ENCODE results near the gene BACE2.
"Not testable (repeated sequence)": the region's sequence is repeated elsewhere in the genome, so short reads cannot be mapped to it uniquely, and the experiment has no call there.

BACE2 gene

DNA sequence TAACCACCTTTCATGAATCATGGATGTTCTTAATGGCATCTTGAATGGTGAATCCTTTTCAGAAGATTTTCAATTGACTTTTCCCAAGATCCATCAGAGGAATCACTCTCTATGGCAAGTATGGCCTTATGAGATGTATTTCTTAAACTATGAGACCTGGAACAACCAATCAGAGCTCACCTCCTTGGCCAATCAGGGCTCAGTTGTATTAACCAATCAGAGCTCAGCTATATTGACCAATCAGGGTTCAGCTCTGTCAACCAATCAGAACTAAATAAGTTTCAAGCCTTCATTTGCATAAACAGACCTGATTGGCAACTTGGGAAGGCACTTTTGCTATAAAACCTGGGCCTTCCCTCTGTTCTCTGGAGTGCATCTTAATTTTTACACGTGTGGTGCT, 135.0 kb downstream of the BACE2 start:
- H3K27ac ChIP-seq (ENCODE audit: low read depth, low read length, severe bottlenecking), result no peak overlapping the region

DNA sequence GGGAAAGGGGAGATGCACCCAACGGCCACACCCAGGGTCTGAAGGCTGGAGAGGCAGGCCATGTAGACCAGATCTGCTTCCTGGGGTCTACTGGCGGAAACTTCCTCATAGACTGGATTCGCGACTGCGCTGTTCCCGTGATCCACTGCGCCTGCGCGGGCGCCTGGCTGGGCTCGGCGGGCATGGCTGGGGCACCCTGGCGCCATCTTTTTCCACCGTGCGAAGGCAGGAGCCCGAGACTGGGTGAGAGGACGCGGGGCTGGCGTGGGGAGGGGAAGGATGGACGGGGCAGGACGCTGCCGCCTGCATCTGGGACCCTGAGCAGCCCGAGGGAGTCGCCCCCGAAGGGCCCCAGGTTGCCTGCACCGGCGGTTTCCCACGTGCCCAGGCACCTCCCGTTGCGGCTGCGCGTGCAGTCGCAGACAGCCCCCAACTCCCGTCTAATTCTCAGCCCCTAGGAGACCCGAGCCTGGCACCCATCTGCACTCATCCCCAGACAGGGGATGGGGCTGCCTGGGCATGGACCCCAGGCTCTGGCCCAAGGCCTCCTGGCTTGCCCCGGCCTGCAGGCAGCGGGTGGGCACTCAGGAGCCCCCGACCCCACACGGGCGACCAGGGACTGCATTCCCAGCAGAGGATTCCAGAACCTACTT, 136.2 kb downstream of the BACE2 start:
- no peaks in the 10 kb centered on the region for H3K36me3 ChIP-seq (ENCODE audit: control insufficient read depth, insufficient read depth, low read length)
- H3K4me1 ChIP-seq (ENCODE audit: control insufficient read depth, insufficient read depth, low read length, poor library complexity, severe bottlenecking), result no peaks in the 10 kb centered on the region
- 92 to 96% methylated on average over 27 to 40 of the region's 40 CpGs for WGBS, 2 experiments (ENCODE audit: insufficient coverage in 2 of 2)
- H3K4me3 ChIP-seq (ENCODE audit: extremely low read depth, insufficient read depth, low read length, poor library complexity, severe bottlenecking), result no peak overlapping the region
- H3K9me3 ChIP-seq (ENCODE audit: control insufficient read depth, low read length), result peaks cover 5% of the 10 kb centered on the region
- H3K27ac ChIP-seq (ENCODE audit: low read depth, low read length, severe bottlenecking), result no peak overlapping the region

More for the DNA sequence above, 135.0 kb downstream of the BACE2 start:
- H3K4me1 ChIP-seq (ENCODE audit: control insufficient read depth, insufficient read depth, low read length, poor library complexity, severe bottlenecking), result no peaks in the 10 kb centered on the region
- H3K36me3 ChIP-seq (ENCODE audit: control insufficient read depth, insufficient read depth, low read length), result no peaks in the 10 kb centered on the region
- H3K4me3 ChIP-seq (ENCODE audit: extremely low read depth, insufficient read depth, low read length, poor library complexity, severe bottlenecking), result no peak overlapping the region
- peaks cover 5% of the 10 kb centered on the region for H3K9me3 ChIP-seq (ENCODE audit: control insufficient read depth, low read length)
- whole genome bisulfite sequencing, 2 experiments (ENCODE audit: insufficient coverage in 2 of 2), result 55 to 80% methylated on average over 1 of the region's 1 CpG

DNA sequence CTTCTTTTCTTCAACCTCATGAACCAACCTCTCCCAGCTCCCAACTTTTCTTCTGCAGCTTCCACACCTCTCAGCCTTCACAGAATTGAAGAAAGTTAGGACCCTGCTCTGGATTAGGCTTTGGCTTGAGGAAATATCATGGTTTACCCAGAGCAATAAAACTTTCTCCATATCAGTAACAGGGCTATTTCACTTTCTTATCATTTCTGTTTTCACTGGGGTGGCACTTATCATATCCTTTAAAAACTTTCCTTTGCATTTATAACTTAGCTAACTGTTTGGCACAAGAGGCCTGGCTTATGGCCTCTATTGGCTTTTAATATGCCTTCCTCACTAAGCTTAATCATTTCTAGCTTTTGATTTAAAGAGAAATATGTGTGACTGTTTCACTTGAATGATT, 139.3 kb downstream of the BACE2 start:
- H3K27ac ChIP-seq (ENCODE audit: low read depth, low read length, severe bottlenecking), result no peak overlapping the region
- no peaks in the 10 kb centered on the region for H3K4me1 ChIP-seq (ENCODE audit: control insufficient read depth, insufficient read depth, low read length, poor library complexity, severe bottlenecking)
- no peak overlapping the region for H3K4me3 ChIP-seq (ENCODE audit: extremely low read depth, insufficient read depth, low read length, poor library complexity, severe bottlenecking)
- peaks cover 5% of the 10 kb centered on the region for H3K9me3 ChIP-seq (ENCODE audit: control insufficient read depth, low read length)
- H3K36me3 ChIP-seq (ENCODE audit: control insufficient read depth, insufficient read depth, low read length), result no peaks in the 10 kb centered on the region

DNA sequence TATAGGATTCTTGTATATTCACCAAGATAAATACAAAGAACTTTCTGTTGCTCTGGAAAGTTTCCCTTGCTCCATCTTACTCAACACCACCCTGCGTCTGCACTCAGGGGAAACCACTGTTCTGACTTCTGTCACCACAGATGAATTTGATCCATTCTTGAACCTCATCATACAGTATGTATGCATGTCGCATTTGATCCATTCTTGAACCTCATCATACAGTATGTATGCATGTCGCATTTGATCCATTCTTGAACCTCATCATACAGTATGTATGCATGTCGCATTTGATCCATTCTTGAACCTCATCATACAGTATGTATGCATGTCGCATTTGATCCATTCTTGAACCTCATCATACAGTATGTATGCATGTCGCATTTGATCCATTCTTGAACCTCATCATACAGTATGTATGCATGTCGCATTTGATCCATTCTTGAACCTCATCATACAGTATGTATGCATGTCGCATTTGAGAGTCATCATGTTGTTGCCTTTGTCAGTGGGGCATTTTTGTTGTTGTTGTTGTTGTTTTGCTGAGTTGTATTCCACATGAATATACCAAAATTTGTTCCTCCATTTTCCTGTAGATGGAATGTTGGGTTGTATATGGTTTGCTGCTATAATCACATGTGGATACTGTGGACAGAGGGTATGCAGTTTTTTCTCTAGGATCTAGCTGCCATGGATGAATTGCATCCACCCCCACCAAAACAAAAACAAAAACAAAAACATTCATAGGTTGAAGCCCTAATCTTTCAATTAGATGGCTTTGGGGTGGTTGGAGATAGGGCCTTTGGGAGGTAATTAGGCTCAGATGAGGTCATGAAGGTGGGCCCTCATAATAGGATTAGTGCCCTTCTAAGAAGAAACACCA, 145.6 kb downstream of the BACE2 start:
- not testable (repeated sequence) for H3K36me3 ChIP-seq (ENCODE audit: control insufficient read depth, insufficient read depth, low read length); H3K9me3 ChIP-seq (ENCODE audit: control insufficient read depth, low read length); H3K4me1 ChIP-seq (ENCODE audit: control insufficient read depth, insufficient read depth, low read length, poor library complexity, severe bottlenecking); H3K4me3 ChIP-seq (ENCODE audit: extremely low read depth, insufficient read depth, low read length, poor library complexity, severe bottlenecking); H3K27ac ChIP-seq (ENCODE audit: low read depth, low read length, severe bottlenecking)
- WGBS, 2 experiments (ENCODE audit: insufficient coverage in 2 of 2), result no CpG with 5 or more reads among the region's 8 CpGs

DNA sequence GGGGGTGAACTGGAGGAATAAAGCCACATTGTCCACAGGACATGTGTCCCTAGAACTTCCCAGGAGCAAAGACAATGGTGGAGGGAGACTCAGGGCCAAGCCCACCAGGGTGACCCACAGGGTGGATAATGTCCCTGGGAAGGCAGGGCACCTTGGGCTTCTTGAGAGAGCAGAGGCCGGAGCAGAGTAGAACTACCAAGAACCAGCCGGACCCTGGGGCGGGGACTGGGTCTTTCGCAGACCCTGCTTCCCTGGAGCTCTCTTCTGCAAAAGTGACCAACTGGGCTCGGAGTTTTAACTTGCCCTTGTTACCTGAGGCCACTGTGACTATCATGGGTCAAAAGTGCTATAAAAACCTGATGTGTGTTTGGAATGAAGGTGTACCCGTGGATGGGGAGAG, 147.8 kb downstream of the BACE2 start:
- 91 to 97% methylated on average over 5 to 6 of the region's 6 CpGs for WGBS, 2 experiments (ENCODE audit: insufficient coverage in 2 of 2)

DNA sequence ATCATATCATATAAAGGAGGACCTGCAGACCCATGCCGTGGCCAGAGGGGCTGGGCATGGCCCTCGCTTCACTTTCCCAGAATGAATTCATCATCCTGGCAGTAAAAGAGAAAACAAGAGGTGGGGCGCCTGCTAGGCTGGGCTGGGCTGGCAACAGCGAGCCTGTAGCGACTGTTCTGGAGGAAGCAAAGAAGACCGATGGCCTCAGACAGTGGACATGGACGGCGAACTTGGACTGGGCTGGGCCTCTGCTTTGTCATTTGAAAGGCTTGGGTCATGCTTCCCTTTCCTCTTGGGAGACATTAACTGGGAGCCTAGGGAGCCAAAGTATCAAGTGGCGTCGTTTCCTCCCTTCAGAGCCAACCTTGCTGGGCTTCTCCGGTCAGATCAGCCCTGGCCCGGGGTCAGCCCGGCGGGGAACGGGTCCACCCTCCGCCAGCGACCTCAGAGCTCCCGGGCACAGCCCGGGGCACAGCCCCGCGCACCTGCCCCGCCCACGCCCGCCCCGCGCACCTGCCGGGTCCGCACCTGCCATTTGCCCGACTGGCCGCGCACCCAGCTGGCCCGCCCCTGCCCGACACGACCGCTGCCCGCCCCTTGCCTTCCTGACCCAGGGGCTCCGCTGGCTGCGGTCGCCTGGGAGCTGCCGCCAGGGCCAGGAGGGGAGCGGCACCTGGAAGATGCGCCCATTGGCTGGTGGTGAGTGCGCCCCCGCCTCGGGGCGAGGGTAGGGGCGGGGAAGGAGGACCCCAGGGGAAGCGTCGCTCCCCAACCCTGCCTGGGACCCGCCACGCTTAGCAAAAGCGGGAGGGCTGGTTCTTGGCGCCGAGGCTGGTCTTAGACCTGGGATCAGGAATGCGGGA, 148.5 kb downstream of the BACE2 start, which contains the start of gene FAM3B:
Gene FAM3B, plus strand, starts transcription at position 602 of the 863 bp plus-strand sequence. Its CDS starts 79 bp downstream, at position 681.
- Histone ChIP-seq H3K4me1 (ENCODE audit: control insufficient read depth, insufficient read depth, low read length, poor library complexity, severe bottlenecking) (peaks cover 5% of the 10 kb centered on the region), H3K36me3 (ENCODE audit: control insufficient read depth, insufficient read depth, low read length) (no peaks in the 10 kb centered on the region), H3K27ac (ENCODE audit: low read depth, low read length, severe bottlenecking) (no peak within 1 kb of the TSS), H3K4me3 (ENCODE audit: extremely low read depth, insufficient read depth, low read length, poor library complexity, severe bottlenecking) (peak within 1 kb of the TSS; percentile 23), H3K9me3 (ENCODE audit: control insufficient read depth, low read length) (no peaks in the 10 kb centered on the region)
- 10 to 11% methylated on average over 47 to 51 of the region's 55 CpGs for WGBS, 2 experiments (ENCODE audit: insufficient coverage in 2 of 2)

More for the DNA sequence above, 147.8 kb downstream of the BACE2 start:
- Histone ChIP-seq H3K4me3 (ENCODE audit: extremely low read depth, insufficient read depth, low read length, poor library complexity, severe bottlenecking) (no peak overlapping the region), H3K36me3 (ENCODE audit: control insufficient read depth, insufficient read depth, low read length) (no peaks in the 10 kb centered on the region), H3K4me1 (ENCODE audit: control insufficient read depth, insufficient read depth, low read length, poor library complexity, severe bottlenecking) (peaks cover 5% of the 10 kb centered on the region), H3K9me3 (ENCODE audit: control insufficient read depth, low read length) (no peaks in the 10 kb centered on the region), H3K27ac (ENCODE audit: low read depth, low read length, severe bottlenecking) (no peak overlapping the region)

DNA sequence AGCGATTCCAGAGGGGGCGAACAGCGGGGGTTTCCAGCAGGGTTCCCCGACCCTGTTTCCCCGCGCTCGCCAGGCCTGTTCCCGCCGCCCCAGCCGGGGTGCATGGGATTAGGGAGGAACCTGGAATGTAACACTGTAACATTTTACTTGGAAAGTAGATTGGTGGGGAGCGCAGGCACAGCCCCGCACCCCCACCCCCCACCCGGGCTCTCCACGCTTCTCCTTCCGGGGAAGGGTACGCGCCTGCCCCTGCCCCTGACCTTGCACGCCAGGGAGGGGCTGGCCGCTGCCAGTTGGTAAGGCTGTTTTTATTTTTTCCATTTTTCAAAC, 149.1 kb downstream of the BACE2 start:
- peak overlapping the region; percentile 23 for H3K4me3 ChIP-seq (ENCODE audit: extremely low read depth, insufficient read depth, low read length, poor library complexity, severe bottlenecking)
- no peaks in the 10 kb centered on the region for H3K9me3 ChIP-seq (ENCODE audit: control insufficient read depth, low read length)
- 0 to 1% methylated on average over 1 to 11 of the region's 19 CpGs for WGBS, 2 experiments (ENCODE audit: insufficient coverage in 2 of 2)
- H3K4me1 ChIP-seq (ENCODE audit: control insufficient read depth, insufficient read depth, low read length, poor library complexity, severe bottlenecking), result peaks cover 5% of the 10 kb centered on the region
- H3K27ac ChIP-seq (ENCODE audit: low read depth, low read length, severe bottlenecking), result no peak overlapping the region
- H3K36me3 ChIP-seq (ENCODE audit: control insufficient read depth, insufficient read depth, low read length), result no peaks in the 10 kb centered on the region

DNA sequence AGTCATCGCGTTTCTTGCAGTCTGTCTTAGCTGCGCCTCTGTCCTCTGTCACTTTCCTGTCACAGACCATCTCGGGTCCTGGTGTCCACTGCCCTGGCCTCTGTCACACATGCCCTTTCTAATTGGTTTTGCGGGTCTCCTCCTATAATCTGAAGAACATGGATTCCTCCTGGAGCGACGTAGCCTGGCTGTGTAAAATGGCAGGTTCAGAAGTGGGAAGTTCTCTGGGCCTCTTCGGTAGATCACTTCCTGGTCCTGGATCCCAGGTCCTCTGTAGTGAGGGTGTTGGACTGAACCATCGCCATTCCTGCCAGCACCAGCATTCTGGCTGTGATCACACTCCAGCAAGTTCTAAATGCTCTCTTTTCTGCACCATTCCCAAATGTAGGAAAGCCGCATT, 149.5 kb downstream of the BACE2 start:
- no peak overlapping the region for H3K27ac ChIP-seq (ENCODE audit: low read depth, low read length, severe bottlenecking)
- H3K4me1 ChIP-seq (ENCODE audit: control insufficient read depth, insufficient read depth, low read length, poor library complexity, severe bottlenecking), result peaks cover 5% of the 10 kb centered on the region
- H3K9me3 ChIP-seq (ENCODE audit: control insufficient read depth, low read length), result no peaks in the 10 kb centered on the region
- H3K4me3 ChIP-seq (ENCODE audit: extremely low read depth, insufficient read depth, low read length, poor library complexity, severe bottlenecking), result no peak overlapping the region
- H3K36me3 ChIP-seq (ENCODE audit: control insufficient read depth, insufficient read depth, low read length), result no peaks in the 10 kb centered on the region
- WGBS, 2 experiments (ENCODE audit: insufficient coverage in 2 of 2), result 76 to 90% methylated on average over 4 to 7 of the region's 10 CpGs

DNA sequence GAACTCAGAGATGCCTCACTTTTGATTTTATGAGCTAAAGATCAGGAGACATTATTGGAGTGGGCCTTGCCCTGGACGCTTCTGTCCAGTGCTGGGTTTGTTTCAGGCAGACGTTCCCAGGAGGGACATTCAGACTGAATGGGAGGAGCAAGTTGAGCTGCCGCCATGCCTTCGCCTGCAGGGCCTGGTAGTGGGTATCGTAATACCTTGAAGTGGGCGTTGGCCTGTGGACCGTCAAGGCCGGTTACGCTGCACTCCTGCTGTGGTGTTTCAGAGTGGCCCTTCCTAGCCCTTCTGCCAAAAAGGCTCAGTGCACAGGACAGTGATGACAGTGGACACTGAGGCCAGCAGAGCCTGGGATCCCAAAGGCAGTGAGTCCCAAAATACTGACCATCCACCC, 150.3 kb downstream of the BACE2 start:
- H3K4me1 ChIP-seq (ENCODE audit: control insufficient read depth, insufficient read depth, low read length, poor library complexity, severe bottlenecking), result peaks cover 5% of the 10 kb centered on the region
- no peak overlapping the region for H3K27ac ChIP-seq (ENCODE audit: low read depth, low read length, severe bottlenecking)
- no peak overlapping the region for H3K4me3 ChIP-seq (ENCODE audit: extremely low read depth, insufficient read depth, low read length, poor library complexity, severe bottlenecking)
- WGBS, 2 experiments (ENCODE audit: insufficient coverage in 2 of 2), result 90 to 93% methylated on average over 9 of the region's 9 CpGs
- no peaks in the 10 kb centered on the region for H3K36me3 ChIP-seq (ENCODE audit: control insufficient read depth, insufficient read depth, low read length)
- no peaks in the 10 kb centered on the region for H3K9me3 ChIP-seq (ENCODE audit: control insufficient read depth, low read length)

DNA sequence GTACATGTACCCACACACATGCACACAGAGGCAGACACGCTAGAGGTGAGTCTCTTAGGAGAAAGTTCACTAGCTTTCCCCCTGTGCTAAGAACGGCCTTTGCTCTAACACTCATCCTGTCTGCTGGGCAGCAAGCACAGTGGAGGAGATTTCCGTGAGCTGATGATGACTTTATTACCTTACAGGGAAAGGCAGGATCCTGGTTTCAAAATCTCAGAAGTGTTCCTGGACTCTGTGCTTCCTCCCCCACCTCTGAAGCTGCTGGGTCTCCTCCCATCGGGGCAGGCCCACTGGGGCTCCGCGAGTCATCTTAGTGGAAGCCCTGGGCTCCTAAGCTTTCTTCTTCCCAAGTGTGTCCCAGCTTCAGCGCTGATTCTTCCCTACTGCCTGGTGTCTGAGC, 151.3 kb downstream of the BACE2 start:
- Histone ChIP-seq H3K9me3 (ENCODE audit: control insufficient read depth, low read length) (no peaks in the 10 kb centered on the region), H3K4me1 (ENCODE audit: control insufficient read depth, insufficient read depth, low read length, poor library complexity, severe bottlenecking) (peaks cover 5% of the 10 kb centered on the region), H3K36me3 (ENCODE audit: control insufficient read depth, insufficient read depth, low read length) (no peaks in the 10 kb centered on the region), H3K27ac (ENCODE audit: low read depth, low read length, severe bottlenecking) (no peak overlapping the region), H3K4me3 (ENCODE audit: extremely low read depth, insufficient read depth, low read length, poor library complexity, severe bottlenecking) (no peak overlapping the region)
- WGBS, 2 experiments (ENCODE audit: insufficient coverage in 2 of 2), result 77 to 87% methylated on average over 5 to 6 of the region's 7 CpGs
